A549 (cell line): ENCODE data around the gene CNNM3. TPM values are rescaled to one million over a fixed set of nuclear protein-coding genes. Genes with fewer than 3 reads are reported as not detected.
A peak's percentile ranks its signal among the peaks of the same experiment; 100 is the strongest.

Experiments used
- ATAC-seq, 2 experiments: fragments of 200-7000 bp in 1 of 2; fragments of >200 bp in 1 of 2; cut with Nextera tagmentation in 1 of 2; cut with Tn5 transposase in 1 of 2; 3 replicates each; pipeline versions ENCODE4 v1.8.0 to v1.9.1; 2018 to 2020; ENCODE audit warnings: mild to moderate bottlenecking in 1 of 2, moderate library complexity in 1 of 2
- CTCF ChIA-PET: fragments of 300-600 bp; sonication (Branson Sonifier 250); formaldehyde crosslinking; extraction: SDS; loops from one replicate; lab custom pipeline; 2021; ENCODE audit warnings: antibody characterized with exemption, inconsistent platforms; lab: Yijun Ruan, JAX
- POLR2A ChIA-PET: fragments of 350-600 bp; formaldehyde crosslinking; extraction: SDS; loops from one replicate; lab custom pipeline; 2021; ENCODE audit warnings: antibody characterized with exemption, inconsistent platforms; lab: Yijun Ruan, JAX
- DNase-seq, 2 experiments: peaks; one replicate each; pipeline versions ENCODE4 v3.0.0 to v3.0.0-alpha.2; 2011 to 2016; ENCODE audit warnings: low read depth in 1 of 2, low spot score in 1 of 2
- FAIRE-seq: peaks from 2 replicates; lab custom pipeline; 2011; peaks lifted over from hg19 to GRCh38; lab: Jason Lieb, UNC
- H3K27ac ChIP-seq, 2 experiments: fragments of >200 bp; sonication (Bioruptor Twin); formaldehyde crosslinking; 3 replicates each; pipeline ENCODE4 v1.5.1; 2016 to 2017
- H3K4me1 ChIP-seq: fragments of >200 bp; sonication (Bioruptor Twin); formaldehyde crosslinking; 3 replicates; pipeline ENCODE4 v1.6.1; 2016
- H3K4me2 ChIP-seq: fragments of >200 bp; sonication (Bioruptor Twin); formaldehyde crosslinking; 3 replicates; pipeline ENCODE4 v1.6.1; 2016
- H3K4me3 ChIP-seq: fragments of >200 bp; sonication (Bioruptor Twin); formaldehyde crosslinking; 3 replicates; pipeline ENCODE4 v1.5.1; 2016
- H3K9me3 ChIP-seq: fragments of >200 bp; sonication (Bioruptor Twin); formaldehyde crosslinking; 3 replicates; pipeline ENCODE4 v1.6.1; 2016
- BHLHE40 ChIP-seq: IDR thresholded peaks from 2 replicates; pipeline ENCODE4 v1.6.1; 2012; ENCODE audit warnings: low read depth, low read length, inconsistent platforms
- CBX2 ChIP-seq: fragments of 200-600 bp; sonication (generic); IDR thresholded peaks from 2 replicates; pipeline ENCODE4 v1.6.1; 2016; ENCODE audit warnings: low read depth, mild to moderate bottlenecking, borderline replicate concordance
- CHD2 ChIP-seq: fragments of 150-350 bp; IDR thresholded peaks from 2 replicates; pipeline ENCODE4 v1.6.1; 2014; ENCODE audit warnings: low read length; ENCODE audit not compliant: partially characterized antibody
- EHMT2 ChIP-seq: fragments of 200-600 bp; sonication (generic); IDR thresholded peaks from 2 replicates; pipeline ENCODE4 v1.6.1; 2016; ENCODE audit warnings: antibody characterized with exemption, low read depth, mild to moderate bottlenecking, moderate library complexity
- ESRRA ChIP-seq: fragments of 150-350 bp; IDR thresholded peaks from 2 replicates; pipeline ENCODE4 v1.6.1; 2014; ENCODE audit warnings: mild to moderate bottlenecking, low read length, borderline replicate concordance
- FOSL2 ChIP-seq, 2 experiments: fragments of 450-650 bp in 1 of 2; fragments of >200 bp in 1 of 2; sonication (Bioruptor Twin) in 1 of 2; formaldehyde crosslinking; IDR thresholded peaks; 2 replicates each; pipeline versions ENCODE4 v1.5.0 to v1.6.1; 2016 to 2020; ENCODE audit warnings: mild to moderate bottlenecking in 1 of 2, moderate library complexity in 1 of 2
- FOXS1 ChIP-seq: fragments of 250-450 bp; sonication (Bioruptor Pico); IDR thresholded peaks from 2 replicates; pipeline ENCODE4 v1.5.0; 2020; ENCODE audit warnings: mild to moderate bottlenecking, moderate library complexity
- GATA3 ChIP-seq: IDR thresholded peaks from 2 replicates; pipeline ENCODE4 v1.6.1; 2012; ENCODE audit warnings: borderline replicate concordance
- HOXB5 ChIP-seq: fragments of 250-450 bp; sonication (Bioruptor Pico); IDR thresholded peaks from 2 replicates; pipeline ENCODE4 v1.5.0; 2020; ENCODE audit warnings: mild to moderate bottlenecking, moderate library complexity
- JUNB ChIP-seq: fragments of >200 bp; sonication (Bioruptor Twin); formaldehyde crosslinking; IDR thresholded peaks from 2 replicates; pipeline ENCODE4 v1.6.1; 2016
- NFE2L2 ChIP-seq: fragments of 150-350 bp; conservative IDR thresholded peaks from 2 replicates; pipeline ENCODE4 v1.6.1; 2014; ENCODE audit warnings: low read length
- PHF8 ChIP-seq: fragments of 200-600 bp; sonication (generic); IDR thresholded peaks from 2 replicates; pipeline ENCODE4 v1.6.1; 2016; ENCODE audit warnings: low read depth, mild to moderate bottlenecking, antibody characterized with exemption, moderate library complexity, borderline replicate concordance
- POLR2AphosphoS2 ChIP-seq: conservative IDR thresholded peaks from 2 replicates; pipeline ENCODE4 v1.6.1; 2012; ENCODE audit warnings: low read length, improper control_type of control experiment, inconsistent platforms
- RAD21 ChIP-seq, 2 experiments: fragments of >200 bp in 1 of 2; sonication (Bioruptor Twin) in 1 of 2; formaldehyde crosslinking in 1 of 2; IDR thresholded peaks in 1 of 2; conservative IDR thresholded peaks in 1 of 2; 2 replicates in 1 of 2; 3 replicates in 1 of 2; pipeline ENCODE4 v1.6.1; 2012 to 2018; ENCODE audit warnings: inconsistent platforms in 1 of 2
- RCOR1 ChIP-seq: fragments of 150-350 bp; IDR thresholded peaks from 2 replicates; pipeline ENCODE4 v1.6.1; 2014; ENCODE audit warnings: antibody characterized with exemption, low read length, low read depth
- REST ChIP-seq: fragments of 200-600 bp; sonication (generic); IDR thresholded peaks from 2 replicates; pipeline ENCODE4 v1.6.1; 2016; ENCODE audit warnings: antibody characterized with exemption, mild to moderate bottlenecking, moderate library complexity
- TFCP2L1 ChIP-seq: fragments of 250-450 bp; sonication (Bioruptor Pico); IDR thresholded peaks from 2 replicates; pipeline ENCODE4 v1.5.0; 2021; ENCODE audit warnings: mild to moderate bottlenecking
- TP53 ChIP-seq: fragments of 250-450 bp; sonication (Bioruptor Pico); IDR thresholded peaks from 2 replicates; pipeline ENCODE4 v1.5.0; 2021; ENCODE audit warnings: mild to moderate bottlenecking, moderate library complexity
- ZSCAN20 ChIP-seq: fragments of 250-450 bp; sonication (Bioruptor Pico); IDR thresholded peaks from 2 replicates; pipeline ENCODE4 v1.8.0; 2022; ENCODE audit warnings: mild to moderate bottlenecking, moderate library complexity
- WGBS: methylation state at CpG from one replicate; pipeline ENCODE4 v1.1.6; 2017; ENCODE audit errors: missing lambda C conversion rate; 5-methylcytosine and 5-hydroxymethylcytosine counted together
- polyA plus RNA-seq, 4 experiments: library from polyadenylated mRNA; depleted of rRNA in 3 of 4; stranded (reverse); fragments of >200 nt; fragmentation: RNase III in 1 of 4; extraction: RNeasy Plus Mini Kit Qiagen cat#74134 plus additional on column Dnase treatment in 1 of 4; gene quantifications; 2 replicates in 3 of 4; 3 replicates in 1 of 4; pipeline ENCODE4 v1.2.3, GENCODE V29; 2011 to 2017
- TF ChIP-seq, protein P1 (sequence below): fragments of >200 bp; sonication (Bioruptor Twin); formaldehyde crosslinking; IDR thresholded peaks from 2 replicates; pipeline ENCODE4 v1.6.1; 2016
- TF ChIP-seq, protein P2 (sequence below): IDR thresholded peaks from 2 replicates; pipeline ENCODE4 v1.6.1; 2012

Gene CNNM3
- polyA plus RNA-seq, 2 of the 4 experiments (the other 2 are of a cell fraction): 11.8 to 14.1 TPM

GRCh38 chr2:96831679-96832078 is 15.6 kb downstream of the CNNM3 start:
- H3K9me3 ChIP-seq: no peaks in the 10 kb centered on the region
- H3K4me3 ChIP-seq: no peak overlapping the region
- DNase-seq (no peak), ATAC-seq (peak; percentile 33 to 34; a peak in 4 of 6 replicates), FAIRE-seq (no peak)
- CTCF ChIA-PET: interaction anchor here (1.0 to 2.6 kb wide), 6 partner anchors 11 to 281 kb away, joined by 3 to 9 read pairs (median 4); partner anchors contain the start of gene ANKRD39
- TF ChIP-seq, protein P1, sequence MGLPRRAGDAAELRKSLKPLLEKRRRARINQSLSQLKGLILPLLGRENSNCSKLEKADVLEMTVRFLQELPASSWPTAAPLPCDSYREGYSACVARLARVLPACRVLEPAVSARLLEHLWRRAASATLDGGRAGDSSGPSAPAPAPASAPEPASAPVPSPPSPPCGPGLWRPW: no peak
- TF ChIP-seq REST: peak; percentile 74
- H3K4me2 ChIP-seq: no peak overlapping the region
- WGBS: 89% methylated on average over 10 of the region's 10 CpGs
- POLR2A ChIA-PET: interaction anchor here (0.6 kb wide), 1 partner anchor 96 kb away, joined by 4 read pairs; no protein-coding TSS in a partner anchor
- peak overlapping the region in 1 of 2 experiments; percentile 78; a peak in 2 of 6 replicates for H3K27ac ChIP-seq
- H3K4me1 ChIP-seq: peaks cover 22% of the 10 kb centered on the region

DNA sequence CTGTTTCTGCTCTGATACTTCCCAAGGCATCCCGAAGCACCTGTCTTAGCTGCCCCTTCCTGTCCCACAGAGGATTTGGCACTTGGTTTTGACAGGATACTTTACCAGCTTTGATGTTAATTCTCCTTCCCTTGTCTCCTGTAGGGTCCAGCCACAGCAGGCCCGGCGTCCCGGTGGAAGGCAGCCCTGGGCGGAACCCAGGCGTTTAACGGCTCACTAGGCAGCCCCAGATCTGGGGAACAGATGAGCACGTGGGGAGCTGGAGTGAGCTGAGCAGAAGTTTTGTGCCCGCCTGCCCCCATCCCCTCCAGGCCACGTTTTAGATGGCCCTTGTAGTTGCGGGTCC is 16.3 kb downstream of the CNNM3 start:
- WGBS: 77% methylated on average over 11 of the region's 11 CpGs
- CTCF ChIA-PET: interaction anchor here (1.2 to 2.6 kb wide), 5 partner anchors 12 to 36 kb away, joined by 3 to 9 read pairs (median 5); partner anchors contain the start of genes ANKRD39 and CNNM3
- TF ChIP-seq NFE2L2: no peak
- no peak for TF ChIP-seq ZSCAN20 (CRISPR knock-in tag)
- TF ChIP-seq RCOR1: no peak
- no peak for TF ChIP-seq GATA3
- TF ChIP-seq CBX2: no peak
- no peak for TF ChIP-seq FOXS1 (CRISPR knock-in tag)
- no peak for TF ChIP-seq TFCP2L1 (CRISPR knock-in tag)
- TF ChIP-seq BHLHE40: no peak
- TF ChIP-seq ESRRA: no peak
- no peak for TF ChIP-seq TP53 (CRISPR knock-in tag)
- no peak for TF ChIP-seq FOSL2 (IDR thresholded peaks at IDR 0.05)
- no peak for TF ChIP-seq FOSL2 (CRISPR knock-in tag; IDR thresholded peaks at IDR 0.05)
- no peak for TF ChIP-seq PHF8
- no peak for TF ChIP-seq POLR2AphosphoS2
- TF ChIP-seq RAD21 (conservative IDR thresholded peaks at IDR 0.05 in 1 of 2, IDR thresholded peaks at IDR 0.05 in 1 of 2): no peak
- peaks cover 22% of the 10 kb centered on the region for H3K4me1 ChIP-seq
- no peak overlapping the region for H3K4me3 ChIP-seq
- POLR2A ChIA-PET: interaction anchor here (0.6 kb wide), 1 partner anchor 97 kb away, joined by 4 read pairs; no protein-coding TSS in a partner anchor
- H3K9me3 ChIP-seq: no peaks in the 10 kb centered on the region
- DNase-seq (no peak), ATAC-seq (0 out of 6 replicates have a peak, but pooled peaks of 1 of the 2 experiments have one; percentile 15), FAIRE-seq (no peak)
- H3K4me2 ChIP-seq: peak overlapping the region; percentile 53
- H3K27ac ChIP-seq: peak overlapping the region; percentile 59 to 78; a peak in 5 of 6 replicates

DNA sequence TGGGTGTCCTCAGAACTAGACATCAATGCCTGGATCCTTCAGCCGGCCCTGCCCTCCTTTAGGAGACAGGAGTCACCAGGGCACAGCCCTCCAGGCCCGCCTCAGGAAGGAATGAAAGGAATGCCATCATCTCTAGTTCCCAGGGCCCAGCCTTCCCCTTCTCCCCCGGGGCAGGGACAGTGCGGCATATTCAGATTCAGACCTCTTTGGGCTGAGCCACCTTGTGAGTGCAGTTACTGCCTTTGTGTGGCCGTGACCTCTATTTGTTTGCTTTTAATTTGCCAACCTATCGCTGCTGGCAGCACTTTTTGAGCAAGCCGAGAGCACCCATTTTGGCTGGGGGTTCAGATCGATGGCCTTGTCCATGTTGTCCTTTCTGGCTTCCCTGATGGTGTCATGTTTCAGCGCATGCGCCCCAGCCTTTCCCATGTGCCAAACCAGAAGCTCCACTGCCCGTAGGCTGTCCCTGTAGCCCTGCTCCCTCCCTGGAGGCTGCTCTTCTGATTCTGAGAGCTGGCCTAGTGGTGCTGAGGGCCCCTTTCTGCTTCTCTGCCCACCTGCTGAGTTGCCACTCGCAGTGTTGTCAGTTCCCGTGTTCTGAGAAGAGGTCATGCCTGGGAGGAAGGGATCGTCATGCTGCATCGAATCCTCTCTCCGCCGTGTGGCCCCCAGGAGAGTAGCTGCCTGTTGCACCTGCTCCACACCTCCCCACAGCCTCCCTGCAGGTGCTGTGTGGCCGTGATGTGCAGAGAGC is 16.9 kb downstream of the CNNM3 start:
- Histone ChIP-seq H3K4me3 (no peak overlapping the region), H3K4me1 (peaks cover 22% of the 10 kb centered on the region), H3K4me2 (peak overlapping the region; percentile 53), H3K9me3 (no peaks in the 10 kb centered on the region), H3K27ac (peak overlapping the region; percentile 59 to 78)
- POLR2A ChIA-PET: no interaction called here
- no peak for FAIRE-seq
- WGBS: 52% methylated on average over 16 of the region's 18 CpGs
- peak; percentile 84 to 90 for ATAC-seq
- TF ChIP-seq RCOR1: no peak
- TF ChIP-seq, protein P2, sequence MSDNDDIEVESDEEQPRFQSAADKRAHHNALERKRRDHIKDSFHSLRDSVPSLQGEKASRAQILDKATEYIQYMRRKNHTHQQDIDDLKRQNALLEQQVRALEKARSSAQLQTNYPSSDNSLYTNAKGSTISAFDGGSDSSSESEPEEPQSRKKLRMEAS: 0 out of 2 replicates have a peak, but pooled peaks have one; percentile 16
- no peak for TF ChIP-seq JUNB
- TF ChIP-seq EHMT2: no peak
- TF ChIP-seq CHD2: no peak
- TF ChIP-seq ZSCAN20 (CRISPR knock-in tag): no peak
- TF ChIP-seq HOXB5 (CRISPR knock-in tag): 0 out of 2 replicates have a peak, but pooled peaks have one; percentile 29
- TF ChIP-seq, all 56 proteins: peak for 2
- CTCF ChIA-PET: interaction anchor here (0.6 to 2.6 kb wide), 7 partner anchors 12 to 279 kb away, joined by 3 to 9 read pairs (median 5); partner anchors contain the start of genes ANKRD39 and CNNM3
- DNase-seq: peak; percentile 54 to 67
